Measurements from ENCODE around the gene ARTN.
A peak's percentile ranks its signal among the peaks of the same experiment; 100 is the strongest.

The ARTN gene

GRCh38 chr1:43974443-43975248 is 41.0 kb downstream of the ARTN start, which contains the start of gene ATP6V0B:
Gene ATP6V0B (plus strand): TSS chr1:43974960. CDS start chr1:43975041, 81 bp downstream.
- DNase-seq: peak; percentile 96

GRCh38 chr1:43975249-43975961 is 41.8 kb downstream of the ARTN start:
- DNase-seq: no peak

- no peak for DNase-seq
Observed at GRCh38 chr1:43976045-43976444, 42.4 kb downstream of the ARTN start.

- DNase-seq: no peak
Observed at GRCh38 chr1:43976890-43977289, 43.3 kb downstream of the ARTN start.

- DNase-seq: no peak
Observed at GRCh38 chr1:43977376-43978263, 44.0 kb downstream of the ARTN start.

- DNase-seq: no peak
Observed at GRCh38 chr1:43978264-43978550, 44.6 kb downstream of the ARTN start.

- peak; percentile 46 for DNase-seq
Observed at GRCh38 chr1:43978551-43979260, 45.1 kb downstream of the ARTN start, which contains the start of gene B4GALT2. Gene B4GALT2 (plus strand): TSS chr1:43979210. CDS start chr1:43981161, 1,951 bp downstream.

- no peak for DNase-seq
Observed at GRCh38 chr1:43979261-43979527, 45.6 kb downstream of the ARTN start.

GRCh38 chr1:43979528-43980254 is 46.1 kb downstream of the ARTN start:
- DNase-seq: peak; percentile 37

- no peak for DNase-seq
Observed at GRCh38 chr1:43980255-43981134, 46.9 kb downstream of the ARTN start.

GRCh38 chr1:43981135-43981491 is 47.5 kb downstream of the ARTN start:
- DNase-seq: no peak

GRCh38 chr1:43981636-43982035 is 48.0 kb downstream of the ARTN start:
- no peak for DNase-seq

GRCh38 chr1:43982241-43982640 is 48.6 kb downstream of the ARTN start:
- no peak for DNase-seq

- DNase-seq: no peak
Observed at GRCh38 chr1:43982808-43983207, 49.2 kb downstream of the ARTN start.

- no peak for DNase-seq
Observed at GRCh38 chr1:43983253-43983899, 49.8 kb downstream of the ARTN start.

GRCh38 chr1:43984855-43985254 is 51.3 kb downstream of the ARTN start:
- no peak for DNase-seq

- no peak for DNase-seq
Observed at GRCh38 chr1:43985984-43986595, 52.5 kb downstream of the ARTN start.

- no peak for DNase-seq
Observed at GRCh38 chr1:43986712-43987111, 53.1 kb downstream of the ARTN start.

Measured in stimulated activated CD4-positive, alpha-beta T cell treated with anti-CD3 and anti-CD28 coated beads, Interleukin-12 subunit alpha, Interleukin-12 subunit beta, amount 100 ng/mL, for 4 hours (primary cell).